GM12873 (cell line): Measurements from ENCODE around the gene C3orf18.

ENCODE experiments used
- CTCF ChIP-seq: IDR thresholded peaks from 2 replicates; pipeline ENCODE4 v1.5.1; 2012; ENCODE audit warnings: low read depth, mild to moderate bottlenecking, moderate library complexity, low read length, control low read depth; ENCODE audit not compliant: insufficient read depth; ENCODE audit errors: missing control alignments

The C3orf18 gene

GRCh38 chr3:50611464-50612233 is 44.1 kb upstream of the C3orf18 start, which contains the start of gene CISH:
Gene CISH, minus strand, starts transcription at chr3:50611774. Its CDS starts 124 bp downstream, at chr3:50611650.
- TF ChIP-seq CTCF = peak; percentile 64

GRCh38 chr3:50610992-50611463 is 43.5 kb upstream of the C3orf18 start:
- TF ChIP-seq CTCF = no peak

GRCh38 chr3:50610181-50610971 is 42.8 kb upstream of the C3orf18 start:
- TF ChIP-seq CTCF = no peak

- TF ChIP-seq CTCF = no peak
These were observed 42.2 kb upstream of the C3orf18 start for GRCh38 chr3:50609763-50610085.

GRCh38 chr3:50609071-50609762 is 41.7 kb upstream of the C3orf18 start:
- no peak for TF ChIP-seq CTCF

GRCh38 chr3:50608278-50608677 is 40.7 kb upstream of the C3orf18 start:
- TF ChIP-seq CTCF = no peak

GRCh38 chr3:50607271-50608091 is 39.9 kb upstream of the C3orf18 start:
- TF ChIP-seq CTCF = no peak
